ENCODE measurements around the gene RGSL1.

The RGSL1 gene

DNA sequence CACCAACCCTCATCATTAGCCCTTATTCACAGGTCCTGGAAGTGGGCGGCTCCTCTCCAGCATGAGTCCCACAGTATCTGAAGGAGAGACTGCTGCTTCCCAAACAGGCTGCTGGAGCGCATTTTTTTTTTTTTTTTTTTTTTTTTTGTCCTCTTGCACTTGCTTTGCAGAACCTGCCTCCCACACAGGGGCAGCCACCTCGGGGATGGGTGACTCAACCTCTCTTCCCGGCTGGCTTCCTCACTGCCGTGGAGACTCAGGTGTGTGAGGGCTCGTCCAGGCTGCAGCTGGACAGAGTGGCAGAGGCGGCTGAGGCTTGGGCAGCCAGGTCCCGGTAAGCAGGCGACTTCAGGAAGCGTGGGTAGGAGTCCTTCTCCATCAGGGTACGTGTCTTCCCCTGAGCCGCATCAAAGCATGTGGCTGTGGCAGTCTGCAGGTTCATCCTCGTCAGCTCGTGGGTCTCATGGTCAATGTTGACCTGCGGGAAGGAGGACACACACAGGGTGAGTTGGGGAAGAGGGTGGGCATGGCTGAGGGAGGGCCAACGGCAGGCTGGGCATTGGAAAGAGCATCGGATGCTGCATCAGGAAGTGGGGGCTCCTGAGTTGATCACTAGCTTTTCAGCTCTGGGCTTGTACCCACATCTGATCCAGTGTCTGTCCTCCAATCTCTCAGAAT, 150.2 kb downstream of the RGSL1 start:
- no peaks in the 10 kb centered on the region for H3K36me3 ChIP-seq (ENCODE audit: low read depth)
- no peaks in the 10 kb centered on the region for H3K9me3 ChIP-seq (ENCODE audit: severe bottlenecking)
- no peak for TF ChIP-seq CTCF (IDR thresholded peaks at IDR 0.05; ENCODE audit: poor library complexity, severe bottlenecking)
- ATAC-seq (ENCODE audit: low read depth) (no peak), DNase-seq (ENCODE audit: low spot score) (no peak)
- no peaks in the 10 kb centered on the region for H3K4me1 ChIP-seq (ENCODE audit: insufficient read depth, poor library complexity, severe bottlenecking)
- no peak overlapping the region for H3K27ac ChIP-seq (ENCODE audit: poor library complexity, severe bottlenecking)
- H3K27me3 ChIP-seq (ENCODE audit: insufficient read depth, poor library complexity, severe bottlenecking) = no peaks in the 10 kb centered on the region
- no peak overlapping the region for H3K4me3 ChIP-seq (ENCODE audit: severe bottlenecking)

DNA sequence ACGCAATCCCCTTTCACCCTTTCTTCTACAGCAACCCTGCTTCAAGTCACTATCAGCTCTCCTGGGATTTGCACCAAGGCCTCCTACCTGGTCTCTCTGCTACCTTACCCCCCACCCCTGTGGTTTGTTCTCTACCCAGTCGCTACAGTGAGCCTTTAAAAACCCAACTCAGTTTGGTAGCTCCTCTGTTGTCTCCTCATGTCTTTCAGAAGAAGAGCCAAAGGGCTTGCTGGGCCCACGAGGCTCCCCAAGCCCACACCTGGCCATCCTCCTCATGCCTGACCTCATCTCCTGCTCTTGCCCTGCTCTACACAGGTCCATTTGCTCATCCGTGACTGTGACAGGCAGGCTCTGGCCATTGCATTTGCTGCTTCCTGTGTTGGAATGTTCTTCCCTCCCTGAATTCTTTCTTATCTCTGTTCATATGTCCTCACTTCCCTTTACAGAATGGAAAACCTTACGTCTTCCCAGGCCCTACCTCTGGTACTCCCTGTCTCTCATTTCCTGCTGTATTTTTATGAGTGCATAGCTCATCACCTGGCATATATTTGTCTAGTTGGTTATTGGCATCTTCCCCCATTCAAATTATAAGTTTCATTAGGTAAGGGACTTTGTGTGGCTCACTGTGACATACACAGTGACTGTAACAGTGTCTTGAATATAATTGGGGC, 150.9 kb downstream of the RGSL1 start:
- no peaks in the 10 kb centered on the region for H3K36me3 ChIP-seq (ENCODE audit: low read depth)
- ATAC-seq (ENCODE audit: low read depth) (no peak), DNase-seq (ENCODE audit: low spot score) (no peak)
- no peak overlapping the region for H3K27ac ChIP-seq (ENCODE audit: poor library complexity, severe bottlenecking)
- H3K27me3 ChIP-seq (ENCODE audit: insufficient read depth, poor library complexity, severe bottlenecking) = no peaks in the 10 kb centered on the region
- H3K9me3 ChIP-seq (ENCODE audit: severe bottlenecking) = no peaks in the 10 kb centered on the region
- TF ChIP-seq CTCF (IDR thresholded peaks at IDR 0.05; ENCODE audit: poor library complexity, severe bottlenecking) = no peak
- H3K4me1 ChIP-seq (ENCODE audit: insufficient read depth, poor library complexity, severe bottlenecking) = no peaks in the 10 kb centered on the region
- no peak overlapping the region for H3K4me3 ChIP-seq (ENCODE audit: severe bottlenecking)

- H3K27ac ChIP-seq (ENCODE audit: poor library complexity, severe bottlenecking) = no peak overlapping the region
- H3K9me3 ChIP-seq (ENCODE audit: severe bottlenecking) = no peaks in the 10 kb centered on the region
- ATAC-seq (ENCODE audit: low read depth) (no peak), DNase-seq (ENCODE audit: low spot score) (no peak)
- no peaks in the 10 kb centered on the region for H3K27me3 ChIP-seq (ENCODE audit: insufficient read depth, poor library complexity, severe bottlenecking)
- H3K4me3 ChIP-seq (ENCODE audit: severe bottlenecking) = no peak overlapping the region
- H3K4me1 ChIP-seq (ENCODE audit: insufficient read depth, poor library complexity, severe bottlenecking) = no peaks in the 10 kb centered on the region
- peak; percentile 79 for TF ChIP-seq CTCF (IDR thresholded peaks at IDR 0.05; ENCODE audit: poor library complexity, severe bottlenecking)
- no peaks in the 10 kb centered on the region for H3K36me3 ChIP-seq (ENCODE audit: low read depth)
These were observed 151.5 kb downstream of the RGSL1 start for GRCh38 chr1:182601416-182601786.

GRCh38 chr1:182601913-182602312, 152.0 kb downstream of the RGSL1 start:
- no peak overlapping the region for H3K27ac ChIP-seq (ENCODE audit: poor library complexity, severe bottlenecking)
- H3K27me3 ChIP-seq (ENCODE audit: insufficient read depth, poor library complexity, severe bottlenecking) = no peaks in the 10 kb centered on the region
- no peak overlapping the region for H3K4me3 ChIP-seq (ENCODE audit: severe bottlenecking)
- no peaks in the 10 kb centered on the region for H3K36me3 ChIP-seq (ENCODE audit: low read depth)
- no peaks in the 10 kb centered on the region for H3K9me3 ChIP-seq (ENCODE audit: severe bottlenecking)
- TF ChIP-seq CTCF (IDR thresholded peaks at IDR 0.05; ENCODE audit: poor library complexity, severe bottlenecking) = no peak
- H3K4me1 ChIP-seq (ENCODE audit: insufficient read depth, poor library complexity, severe bottlenecking) = no peaks in the 10 kb centered on the region
- DNase-seq (ENCODE audit: low spot score) (no peak), ATAC-seq (ENCODE audit: low read depth) (no peak)
